Mesenchymal stem cell (in vitro differentiated cells and primary cell): Measurements from ENCODE around the gene CLSTN1.

Experiments used
- DNase-seq: peaks from one replicate; pipeline ENCODE4 v3.0.0-alpha.2; 2013
- H2AFZ ChIP-seq: one replicate; pipeline ENCODE4 v1.6.1; 2013; ENCODE audit warnings: low read depth, mild to moderate bottlenecking, control low read depth, inconsistent platforms, low read length, moderate library complexity
- H2AK5ac ChIP-seq: 2 replicates; pipeline ENCODE4 v1.6.1; 2013; ENCODE audit warnings: low read length, moderate library complexity, mild to moderate bottlenecking, inconsistent platforms; ENCODE audit not compliant: severe bottlenecking
- H2BK120ac ChIP-seq: one replicate; pipeline ENCODE4 v1.6.1; 2013; ENCODE audit warnings: low read depth, mild to moderate bottlenecking, inconsistent platforms, low read length, moderate library complexity
- H2BK12ac ChIP-seq, 2 experiments: one replicate each; pipeline ENCODE4 v1.6.1; 2013; ENCODE audit warnings: inconsistent platforms in 2 of 2, low read length in 2 of 2, mild to moderate bottlenecking in 2 of 2, moderate library complexity in 2 of 2, control low read depth in 1 of 2
- H2BK15ac ChIP-seq: one replicate; pipeline ENCODE4 v1.6.1; 2013; ENCODE audit warnings: mild to moderate bottlenecking, low read depth, inconsistent platforms; ENCODE audit not compliant: poor library complexity, severe bottlenecking
- H2BK5ac ChIP-seq: 2 replicates; pipeline ENCODE4 v1.6.1; 2013; ENCODE audit warnings: low read depth, mild to moderate bottlenecking, low read length, control low read depth, inconsistent platforms; ENCODE audit not compliant: poor library complexity, severe bottlenecking
- H3K14ac ChIP-seq, 2 experiments: one replicate each; pipeline ENCODE4 v1.6.1; 2013; ENCODE audit warnings: inconsistent platforms in 2 of 2, low read length in 2 of 2, control low read depth in 1 of 2, mild to moderate bottlenecking in 1 of 2, moderate library complexity in 1 of 2
- H3K18ac ChIP-seq, 2 experiments: one replicate each; pipeline ENCODE4 v1.6.1; 2013; ENCODE audit warnings: inconsistent platforms in 2 of 2, low read length in 2 of 2, control low read depth in 1 of 2, low read depth in 1 of 2, mild to moderate bottlenecking in 1 of 2
- H3K23ac ChIP-seq, 2 experiments: one replicate each; pipeline ENCODE4 v1.6.1; 2013; ENCODE audit warnings: inconsistent platforms in 2 of 2, low read length in 2 of 2, mild to moderate bottlenecking in 2 of 2, moderate library complexity in 2 of 2, control low read depth in 1 of 2
- H3K27ac ChIP-seq: 2 replicates; pipeline ENCODE4 v1.5.1; 2013; ENCODE audit warnings: mild to moderate bottlenecking, moderate library complexity, low read length, control low read depth, inconsistent platforms; ENCODE audit not compliant: poor library complexity, severe bottlenecking
- H3K27me3 ChIP-seq, 2 experiments: 2 replicates each; pipeline versions ENCODE4 v1.6.1 to v1.7.0; 2013; ENCODE audit warnings: low read length in 2 of 2, mild to moderate bottlenecking in 2 of 2, moderate library complexity in 2 of 2, control low read depth in 1 of 2, inconsistent platforms in 1 of 2; ENCODE audit not compliant: control insufficient read depth in 1 of 2, insufficient read depth in 1 of 2
- H3K36me3 ChIP-seq, 2 experiments: 2 replicates each; pipeline versions ENCODE4 v1.6.1 to v1.7.0; 2013; ENCODE audit warnings: low read length in 2 of 2, control low read depth in 1 of 2, inconsistent platforms in 1 of 2, low read depth in 1 of 2, mild to moderate bottlenecking in 1 of 2; ENCODE audit not compliant: insufficient read depth in 2 of 2, control insufficient read depth in 1 of 2
- H3K4ac ChIP-seq, 2 experiments: one replicate each; pipeline ENCODE4 v1.6.1; 2013; ENCODE audit warnings: inconsistent platforms in 2 of 2, low read length in 2 of 2, mild to moderate bottlenecking in 2 of 2, moderate library complexity in 2 of 2, control low read depth in 1 of 2, low read depth in 1 of 2
- H3K4me1 ChIP-seq: 2 replicates; pipeline ENCODE4 v1.6.1; 2013; ENCODE audit warnings: low read depth, low read length, control low read depth; ENCODE audit not compliant: control insufficient read depth, insufficient read depth
- H3K4me2 ChIP-seq: 2 replicates; pipeline ENCODE4 v1.6.1; 2013; ENCODE audit warnings: low read length, mild to moderate bottlenecking, inconsistent platforms; ENCODE audit not compliant: poor library complexity, severe bottlenecking
- H3K4me3 ChIP-seq, 2 experiments: 2 replicates each; pipeline versions ENCODE4 v1.5.1 to v1.7.0; 2013; ENCODE audit warnings: low read length in 2 of 2, mild to moderate bottlenecking in 2 of 2, control low read depth in 1 of 2, low read depth in 1 of 2; ENCODE audit not compliant: insufficient read depth in 1 of 2
- H3K79me1 ChIP-seq: replicated peaks from 2 replicates; pipeline ENCODE4 v1.6.1; 2013; ENCODE audit warnings: mild to moderate bottlenecking, control low read depth, low read length, inconsistent platforms; ENCODE audit not compliant: poor library complexity, severe bottlenecking
- H3K9ac ChIP-seq: 2 replicates; pipeline ENCODE4 v1.7.0; 2013; ENCODE audit warnings: mild to moderate bottlenecking, low read length, moderate library complexity
- H3K9me3 ChIP-seq: 2 replicates; pipeline ENCODE4 v1.7.0; 2013; ENCODE audit warnings: mild to moderate bottlenecking, low read length; ENCODE audit not compliant: control insufficient read depth
- H4K8ac ChIP-seq: one replicate; pipeline ENCODE4 v1.6.1; 2013; ENCODE audit warnings: inconsistent platforms, mild to moderate bottlenecking, low read length, moderate library complexity
- H4K91ac ChIP-seq: one replicate; pipeline ENCODE4 v1.6.1; 2013; ENCODE audit warnings: mild to moderate bottlenecking, low read length, inconsistent platforms
- WGBS: methylation state at CpG from one replicate; pipeline ENCODE4 v1.1.7; 2013; ENCODE audit warnings: mixed read lengths; 5-methylcytosine and 5-hydroxymethylcytosine counted together

The CLSTN1 gene

GRCh38 chr1:9737057-9737456 lies 86.7 kb downstream of the CLSTN1 start:
- Histone ChIP-seq H3K79me1 (peaks cover 17% of the 10 kb centered on the region), H3K4me2 (no peak overlapping the region), H2BK5ac (no peak overlapping the region), H3K4me1 (peaks cover 7% of the 10 kb centered on the region), H3K27me3 (no peaks in the 10 kb centered on the region), H3K4ac (no peak overlapping the region), H3K23ac (no peak overlapping the region), H3K9me3 (no peaks in the 10 kb centered on the region), H3K36me3 (peaks cover 79 to 89% of the 10 kb centered on the region in 2 experiments), H2AFZ (no peak overlapping the region), H2BK15ac (no peak overlapping the region), H4K8ac (no peak overlapping the region), H3K9ac (no peak overlapping the region), H3K18ac (no peak overlapping the region), H3K27ac (no peak overlapping the region), H2AK5ac (no peak overlapping the region), H3K14ac (no peak overlapping the region), H2BK120ac (no peak overlapping the region), H3K4me3 (no peak overlapping the region), H4K91ac (no peak overlapping the region), H2BK12ac (no peak overlapping the region)
- WGBS = 91% methylated on average over 9 of the region's 9 CpGs
- DNase-seq = no peak

- Histone ChIP-seq H3K4me3 (no peak overlapping the region), H3K4me2 (no peak overlapping the region), H3K23ac (no peak overlapping the region), H3K4ac (no peak overlapping the region), H3K4me1 (peaks cover 7% of the 10 kb centered on the region), H2BK5ac (no peak overlapping the region), H2BK12ac (no peak overlapping the region), H2AFZ (no peak overlapping the region), H3K14ac (no peak overlapping the region), H4K91ac (no peak overlapping the region), H2BK15ac (no peak overlapping the region), H3K27me3 (no peaks in the 10 kb centered on the region), H3K9me3 (no peaks in the 10 kb centered on the region), H2BK120ac (no peak overlapping the region), H4K8ac (no peak overlapping the region), H3K18ac (no peak overlapping the region), H3K9ac (no peak overlapping the region), H3K36me3 (peaks cover 78 to 89% of the 10 kb centered on the region in 2 experiments), H3K27ac (no peak overlapping the region), H3K79me1 (peaks cover 19% of the 10 kb centered on the region), H2AK5ac (no peak overlapping the region)
- WGBS = 96% methylated on average over 5 of the region's 5 CpGs
- DNase-seq = no peak
Observed at GRCh38 chr1:9736241-9736640, 87.5 kb downstream of the CLSTN1 start.

- Histone ChIP-seq H2AFZ (no peak overlapping the region), H3K4ac (no peak overlapping the region), H3K18ac (no peak overlapping the region), H3K4me1 (peaks cover 7% of the 10 kb centered on the region), H3K14ac (no peak overlapping the region), H4K91ac (no peak overlapping the region), H2BK15ac (no peak overlapping the region), H3K9ac (no peak overlapping the region), H3K27ac (no peak overlapping the region), H3K27me3 (no peaks in the 10 kb centered on the region), H4K8ac (no peak overlapping the region), H3K4me2 (no peak overlapping the region), H3K23ac (no peak overlapping the region), H3K9me3 (no peaks in the 10 kb centered on the region), H3K36me3 (peaks cover 78 to 89% of the 10 kb centered on the region in 2 experiments), H3K4me3 (no peak overlapping the region), H2BK120ac (no peak overlapping the region), H3K79me1 (peaks cover 22% of the 10 kb centered on the region), H2BK5ac (no peak overlapping the region), H2BK12ac (no peak overlapping the region), H2AK5ac (no peak overlapping the region)
- no peak for DNase-seq
- 97% methylated on average over 18 of the region's 19 CpGs for WGBS
Observed at GRCh38 chr1:9735800-9736199, 88.0 kb downstream of the CLSTN1 start.

- peaks cover 80 to 90% of the 10 kb centered on the region in 2 experiments for H3K36me3 ChIP-seq
- no peak overlapping the region for H3K4ac ChIP-seq
- no peak overlapping the region for H2BK120ac ChIP-seq
- no peaks in the 10 kb centered on the region for H3K27me3 ChIP-seq
- H3K79me1 ChIP-seq = peaks cover 33% of the 10 kb centered on the region
- DNase-seq = no peak
- no peak overlapping the region for H3K18ac ChIP-seq
- H2BK5ac ChIP-seq = no peak overlapping the region
- H2BK12ac ChIP-seq = no peak overlapping the region
- no peak overlapping the region for H4K8ac ChIP-seq
- no peak overlapping the region for H3K23ac ChIP-seq
- no peak overlapping the region for H3K4me3 ChIP-seq
- no peak overlapping the region for H3K14ac ChIP-seq
- H2AK5ac ChIP-seq = no peak overlapping the region
- no peak overlapping the region for H4K91ac ChIP-seq
- H3K9me3 ChIP-seq = no peaks in the 10 kb centered on the region
- WGBS = 97% methylated on average over 14 of the region's 14 CpGs
- H2AFZ ChIP-seq = no peak overlapping the region
- H3K27ac ChIP-seq = no peak overlapping the region
- H2BK15ac ChIP-seq = no peak overlapping the region
- H3K4me2 ChIP-seq = no peak overlapping the region
- peaks cover 24% of the 10 kb centered on the region for H3K4me1 ChIP-seq
- H3K9ac ChIP-seq = no peak overlapping the region
Observed at GRCh38 chr1:9733160-9733789, 90.5 kb downstream of the CLSTN1 start.
